HepG2 (cell line): ENCODE results near the gene IRGQ. TPM values are rescaled to one million over a fixed set of nuclear protein-coding genes. Genes with fewer than 3 reads are reported as not detected.
A peak's percentile ranks its signal among the peaks of the same experiment; 100 is the strongest.

Experiments
- AGO1 ChIP-seq: fragments of 200-400 bp; formaldehyde crosslinking; IDR thresholded peaks from 2 replicates; pipeline ENCODE4 v1.6.1; 2017; ENCODE audit warnings: mild to moderate bottlenecking, low read depth, low read length, moderate library complexity; ENCODE audit not compliant: poor library complexity, severe bottlenecking
- ARNT2 ChIP-seq: sonication (generic); formaldehyde crosslinking; IDR thresholded peaks from 2 replicates; pipeline ENCODE4 v1.8.0; 2022; ENCODE audit warnings: mild to moderate bottlenecking, low read depth, missing genetic modification reagents, moderate library complexity
- GABPA ChIP-seq, 2 experiments: IDR thresholded peaks; 2 replicates each; pipeline ENCODE4 v1.6.1; 2011 to 2016; ENCODE audit warnings: low read depth in 2 of 2, low read length in 1 of 2, missing biosample characterization in 1 of 2, missing genetic modification characterization in 1 of 2
- GFI1 ChIP-seq: sonication (generic); formaldehyde crosslinking; IDR thresholded peaks from 2 replicates; pipeline ENCODE4 v1.5.0; 2020; ENCODE audit warnings: missing genetic modification reagents, mild to moderate bottlenecking, borderline replicate concordance
- HMGA1 ChIP-seq: sonication (generic); formaldehyde crosslinking; conservative IDR thresholded peaks from 2 replicates; pipeline ENCODE4 v1.4.0; 2020; ENCODE audit warnings: missing genetic modification reagents
- KLF13 ChIP-seq: sonication (generic); formaldehyde crosslinking; IDR thresholded peaks from 2 replicates; pipeline ENCODE4 v1.4.0; 2020; ENCODE audit warnings: mild to moderate bottlenecking, missing genetic modification reagents
- NFATC3 ChIP-seq: sonication (generic); formaldehyde crosslinking; IDR thresholded peaks from 2 replicates; pipeline ENCODE4 v1.5.1; 2020; ENCODE audit warnings: mild to moderate bottlenecking, missing genetic modification reagents
- NR2F2 ChIP-seq: IDR thresholded peaks from 2 replicates; pipeline ENCODE4 v1.6.1; 2012; ENCODE audit warnings: low read depth, inconsistent platforms, borderline replicate concordance
- SOX6 ChIP-seq, 2 experiments: fragments of 450-650 bp in 1 of 2; sonication (generic) in 1 of 2; formaldehyde crosslinking in 1 of 2; IDR thresholded peaks; 2 replicates each; pipeline versions ENCODE4 v1.4.0 to v1.6.1; 2017 to 2020; ENCODE audit warnings: antibody characterized with exemption in 1 of 2, mild to moderate bottlenecking in 1 of 2, missing genetic modification reagents in 1 of 2
- ZFX ChIP-seq: sonication (generic); formaldehyde crosslinking; IDR thresholded peaks from 2 replicates; pipeline ENCODE4 v1.4.0; 2020; ENCODE audit warnings: mild to moderate bottlenecking, low read depth, missing genetic modification reagents, moderate library complexity
- ZNF12 ChIP-seq: sonication (generic); formaldehyde crosslinking; IDR thresholded peaks from 2 replicates; pipeline ENCODE4 v1.5.0; 2020; ENCODE audit warnings: missing genetic modification reagents
- ZNF160 ChIP-seq: sonication (generic); formaldehyde crosslinking; IDR thresholded peaks from 2 replicates; pipeline ENCODE4 v1.8.0; 2022; ENCODE audit warnings: mild to moderate bottlenecking, inconsistent platforms, missing genetic modification reagents
- ZNF761 ChIP-seq: sonication (generic); formaldehyde crosslinking; conservative IDR thresholded peaks from 2 replicates; pipeline ENCODE4 v1.4.0; 2020; ENCODE audit warnings: mild to moderate bottlenecking, missing genetic modification reagents
- ZSCAN30 ChIP-seq: sonication (generic); formaldehyde crosslinking; IDR thresholded peaks from 2 replicates; pipeline ENCODE4 v1.5.0; 2020; ENCODE audit warnings: mild to moderate bottlenecking, missing genetic modification reagents
- ZZZ3 ChIP-seq: sonication (generic); formaldehyde crosslinking; IDR thresholded peaks from 2 replicates; pipeline ENCODE4 v1.4.0; 2020; ENCODE audit warnings: missing genetic modification reagents, mild to moderate bottlenecking, borderline replicate concordance
- polyA plus RNA-seq, 8 experiments: library from polyadenylated mRNA; depleted of rRNA in 3 of 8; stranded (reverse) in 7 of 8; unstranded in 1 of 8; fragments of >200 nt; fragmentation: Illumina TruSeq in 4 of 8; extraction: Trizol in 4 of 8; gene quantifications; 2 replicates each; pipeline versions ENCODE4 v1.2.1 to v1.2.3, GENCODE V29; 2011 to 2016; ENCODE audit warnings: low read depth in 4 of 8, missing spikeins in 1 of 8, mixed read lengths in 1 of 8; ENCODE audit not compliant: insufficient read depth in 1 of 8
- total RNA-seq, 5 experiments: library from RNA; depleted of rRNA; stranded (reverse); fragments of >200 nt; fragmentation: Illumina TruSeq; extraction: Trizol; gene quantifications; 2 replicates each; pipeline ENCODE4 v1.2.3, GENCODE V29; 2016; ENCODE audit warnings: low read depth in 1 of 5
- TF ChIP-seq, protein P1 (sequence below): sonication (generic); formaldehyde crosslinking; IDR thresholded peaks from 2 replicates; pipeline ENCODE4 v1.5.0; 2020; ENCODE audit warnings: missing genetic modification reagents
- TF ChIP-seq, protein P2 (sequence below): sonication (generic); formaldehyde crosslinking; IDR thresholded peaks from 2 replicates; pipeline ENCODE4 v1.8.1; 2023; ENCODE audit warnings: mild to moderate bottlenecking, missing genetic modification reagents, borderline replicate concordance
- TF ChIP-seq, protein P3 (sequence below): sonication (generic); formaldehyde crosslinking; IDR thresholded peaks from 2 replicates; pipeline ENCODE4 v1.5.0; 2020; ENCODE audit warnings: mild to moderate bottlenecking, missing genetic modification reagents
- TF ChIP-seq, protein P4 (sequence below): IDR thresholded peaks from 2 replicates; pipeline ENCODE4 v1.4.0; 2020; ENCODE audit warnings: mild to moderate bottlenecking, missing genetic modification reagents
- TF ChIP-seq, protein P5 (sequence below): sonication (generic); formaldehyde crosslinking; IDR thresholded peaks from 2 replicates; pipeline ENCODE4 v1.5.0; 2020; ENCODE audit warnings: missing genetic modification reagents

The IRGQ gene
- total and polyA plus RNA-seq, 2 of the 13 experiments (the other 11 are each of a cell fraction or from before 2014, with no cell fraction given): 11.6 to 12.4 TPM

DNA sequence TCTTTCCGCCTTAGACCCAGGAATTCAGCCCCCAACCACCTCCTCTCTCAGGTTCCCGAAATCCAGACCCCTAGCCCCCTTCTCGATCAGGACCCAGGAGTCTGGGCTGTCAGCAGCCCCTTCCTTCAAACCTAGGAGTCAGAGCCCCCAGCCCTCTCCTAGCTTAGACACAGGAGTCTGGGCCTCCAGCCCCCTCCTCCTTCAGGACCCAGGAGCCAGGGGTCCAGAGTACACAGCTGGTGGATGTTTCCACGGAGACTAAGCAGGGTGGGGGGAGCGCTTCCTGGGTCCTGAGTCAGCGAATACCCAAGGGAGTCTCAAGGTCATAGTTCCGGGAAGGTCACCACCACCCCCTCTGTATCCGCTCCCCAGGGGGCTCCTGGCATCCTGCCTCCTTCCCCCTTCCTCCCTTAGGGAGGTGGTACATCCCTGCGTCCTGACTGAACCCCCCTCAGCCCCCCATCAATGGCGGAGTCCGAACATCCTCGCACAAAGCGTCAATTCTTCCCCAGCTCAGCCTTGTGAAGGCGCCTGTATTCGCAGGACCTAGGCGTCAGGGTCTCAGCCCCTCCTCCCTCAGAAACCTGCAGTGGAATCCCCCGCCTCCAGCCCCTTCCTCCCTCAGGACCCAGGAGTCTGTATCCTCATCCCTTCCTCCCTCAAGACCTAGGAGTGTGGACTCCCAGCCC, 39.1 kb upstream of the IRGQ start (continued):
- TF ChIP-seq ZNF160 (CRISPR knock-in tag) (no peak), HMGA1 (CRISPR knock-in tag) (no peak), ZZZ3 (CRISPR knock-in tag) (0 out of 2 replicates have a peak, but pooled peaks have one; percentile 40), NR2F2 (0 out of 2 replicates have a peak, but pooled peaks have one; percentile 43), NFATC3 (CRISPR knock-in tag) (0 out of 2 replicates have a peak, but pooled peaks have one; percentile 35), ZNF12 (CRISPR knock-in tag) (no peak), GFI1 (no peak), ZSCAN30 (no peak), AGO1 (no peak), ZFX (CRISPR knock-in tag) (peak; percentile 53; the same call in 1 of the 2 replicates), GABPA (IDR thresholded peaks at IDR 0.05; ENCODE audit: low read depth, low read length) (no peak), GABPA (CRISPR knock-in tag; IDR thresholded peaks at IDR 0.05; ENCODE audit: low read depth) (no peak; the same call in 1 of the 2 replicates), SOX6 (IDR thresholded peaks at IDR 0.05) (no peak), SOX6 (CRISPR knock-in tag; IDR thresholded peaks at IDR 0.05) (peak; percentile 42; the same call in 1 of the 2 replicates), ARNT2 (CRISPR knock-in tag) (no peak), ZNF761 (CRISPR knock-in tag) (0 out of 2 replicates have a peak, but pooled peaks have one; percentile 63), KLF13 (CRISPR knock-in tag) (no peak)
- TF ChIP-seq, protein P1, sequence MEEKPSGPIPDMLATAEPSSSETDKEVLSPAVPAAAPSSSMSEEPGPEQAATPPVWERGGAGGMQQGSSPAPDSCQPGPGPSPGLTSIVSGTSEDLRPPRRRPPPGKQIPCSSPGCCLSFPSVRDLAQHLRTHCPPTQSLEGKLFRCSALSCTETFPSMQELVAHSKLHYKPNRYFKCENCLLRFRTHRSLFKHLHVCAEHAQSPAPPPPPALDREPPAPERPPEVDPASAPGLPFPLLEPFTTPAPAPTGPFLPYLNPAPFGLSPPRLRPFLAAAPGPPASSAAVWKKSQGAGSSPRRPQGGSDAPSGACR (CRISPR knock-in tag): 0 out of 2 replicates have a peak, but pooled peaks have one; percentile 56
- TF ChIP-seq, protein P2, sequence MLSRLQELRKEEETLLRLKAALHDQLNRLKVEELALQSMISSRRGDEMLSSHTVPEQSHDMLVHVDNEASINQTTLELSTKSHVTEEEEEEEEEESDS (CRISPR knock-in tag): no peak
- TF ChIP-seq, protein P3, sequence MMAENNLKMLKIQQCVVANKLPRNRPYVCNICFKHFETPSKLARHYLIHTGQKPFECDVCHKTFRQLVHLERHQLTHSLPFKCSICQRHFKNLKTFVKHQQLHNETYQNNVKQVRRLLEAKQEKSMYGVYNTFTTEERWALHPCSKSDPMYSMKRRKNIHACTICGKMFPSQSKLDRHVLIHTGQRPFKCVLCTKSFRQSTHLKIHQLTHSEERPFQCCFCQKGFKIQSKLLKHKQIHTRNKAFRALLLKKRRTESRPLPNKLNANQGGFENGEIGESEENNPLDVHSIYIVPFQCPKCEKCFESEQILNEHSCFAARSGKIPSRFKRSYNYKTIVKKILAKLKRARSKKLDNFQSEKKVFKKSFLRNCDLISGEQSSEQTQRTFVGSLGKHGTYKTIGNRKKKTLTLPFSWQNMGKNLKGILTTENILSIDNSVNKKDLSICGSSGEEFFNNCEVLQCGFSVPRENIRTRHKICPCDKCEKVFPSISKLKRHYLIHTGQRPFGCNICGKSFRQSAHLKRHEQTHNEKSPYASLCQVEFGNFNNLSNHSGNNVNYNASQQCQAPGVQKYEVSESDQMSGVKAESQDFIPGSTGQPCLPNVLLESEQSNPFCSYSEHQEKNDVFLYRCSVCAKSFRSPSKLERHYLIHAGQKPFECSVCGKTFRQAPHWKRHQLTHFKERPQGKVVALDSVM: peak; percentile 63; the same call in 1 of the 2 replicates
- TF ChIP-seq, protein P4, sequence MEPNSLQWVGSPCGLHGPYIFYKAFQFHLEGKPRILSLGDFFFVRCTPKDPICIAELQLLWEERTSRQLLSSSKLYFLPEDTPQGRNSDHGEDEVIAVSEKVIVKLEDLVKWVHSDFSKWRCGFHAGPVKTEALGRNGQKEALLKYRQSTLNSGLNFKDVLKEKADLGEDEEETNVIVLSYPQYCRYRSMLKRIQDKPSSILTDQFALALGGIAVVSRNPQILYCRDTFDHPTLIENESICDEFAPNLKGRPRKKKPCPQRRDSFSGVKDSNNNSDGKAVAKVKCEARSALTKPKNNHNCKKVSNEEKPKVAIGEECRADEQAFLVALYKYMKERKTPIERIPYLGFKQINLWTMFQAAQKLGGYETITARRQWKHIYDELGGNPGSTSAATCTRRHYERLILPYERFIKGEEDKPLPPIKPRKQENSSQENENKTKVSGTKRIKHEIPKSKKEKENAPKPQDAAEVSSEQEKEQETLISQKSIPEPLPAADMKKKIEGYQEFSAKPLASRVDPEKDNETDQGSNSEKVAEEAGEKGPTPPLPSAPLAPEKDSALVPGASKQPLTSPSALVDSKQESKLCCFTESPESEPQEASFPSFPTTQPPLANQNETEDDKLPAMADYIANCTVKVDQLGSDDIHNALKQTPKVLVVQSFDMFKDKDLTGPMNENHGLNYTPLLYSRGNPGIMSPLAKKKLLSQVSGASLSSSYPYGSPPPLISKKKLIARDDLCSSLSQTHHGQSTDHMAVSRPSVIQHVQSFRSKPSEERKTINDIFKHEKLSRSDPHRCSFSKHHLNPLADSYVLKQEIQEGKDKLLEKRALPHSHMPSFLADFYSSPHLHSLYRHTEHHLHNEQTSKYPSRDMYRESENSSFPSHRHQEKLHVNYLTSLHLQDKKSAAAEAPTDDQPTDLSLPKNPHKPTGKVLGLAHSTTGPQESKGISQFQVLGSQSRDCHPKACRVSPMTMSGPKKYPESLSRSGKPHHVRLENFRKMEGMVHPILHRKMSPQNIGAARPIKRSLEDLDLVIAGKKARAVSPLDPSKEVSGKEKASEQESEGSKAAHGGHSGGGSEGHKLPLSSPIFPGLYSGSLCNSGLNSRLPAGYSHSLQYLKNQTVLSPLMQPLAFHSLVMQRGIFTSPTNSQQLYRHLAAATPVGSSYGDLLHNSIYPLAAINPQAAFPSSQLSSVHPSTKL (CRISPR knock-in tag): peak; percentile 22; the same call in 1 of the 2 replicates
- TF ChIP-seq, protein P5, sequence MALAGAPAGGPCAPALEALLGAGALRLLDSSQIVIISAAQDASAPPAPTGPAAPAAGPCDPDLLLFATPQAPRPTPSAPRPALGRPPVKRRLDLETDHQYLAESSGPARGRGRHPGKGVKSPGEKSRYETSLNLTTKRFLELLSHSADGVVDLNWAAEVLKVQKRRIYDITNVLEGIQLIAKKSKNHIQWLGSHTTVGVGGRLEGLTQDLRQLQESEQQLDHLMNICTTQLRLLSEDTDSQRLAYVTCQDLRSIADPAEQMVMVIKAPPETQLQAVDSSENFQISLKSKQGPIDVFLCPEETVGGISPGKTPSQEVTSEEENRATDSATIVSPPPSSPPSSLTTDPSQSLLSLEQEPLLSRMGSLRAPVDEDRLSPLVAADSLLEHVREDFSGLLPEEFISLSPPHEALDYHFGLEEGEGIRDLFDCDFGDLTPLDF (CRISPR knock-in tag): no peak
